HEK293 (cell line): ENCODE data around the gene SLAMF8.

Experiments
- CTCF ChIA-PET: fragments of 350-600 bp; formaldehyde crosslinking; extraction: SDS; loops from one replicate; lab custom pipeline; 2021; ENCODE audit warnings: antibody characterized with exemption; lab: Yijun Ruan, JAX
- POLR2A ChIA-PET: fragments of 300-600 bp; formaldehyde crosslinking; extraction: SDS; loops from one replicate; lab custom pipeline; 2020; ENCODE audit warnings: antibody characterized with exemption, inconsistent platforms; lab: Yijun Ruan, JAX
- H3K27ac ChIP-seq: fragments of 200-500 bp; sonication (Bioruptor generic); 2 replicates; pipeline ENCODE4 v1.5.1; 2014; ENCODE audit warnings: low read depth, low read length, control low read depth, inconsistent platforms; ENCODE audit errors: extremely low read depth
- H3K36me3 ChIP-seq, 2 experiments: fragments of 200-500 bp in 1 of 2; sonication (Bioruptor generic) in 1 of 2; 1 replicate in 1 of 2; 2 replicates in 1 of 2; pipeline ENCODE4 v1.5.1; 2014 to 2017; ENCODE audit warnings: inconsistent platforms in 2 of 2, low read length in 2 of 2; ENCODE audit not compliant: control insufficient read depth in 2 of 2, insufficient read depth in 1 of 2
- H3K4me1 ChIP-seq: fragments of 200-500 bp; sonication (Bioruptor generic); 2 replicates; pipeline ENCODE4 v1.5.1; 2014; ENCODE audit warnings: mild to moderate bottlenecking, low read length, inconsistent platforms; ENCODE audit not compliant: control insufficient read depth, insufficient read depth
- H3K4me3 ChIP-seq: 2 replicates; pipeline ENCODE4 v1.5.1; 2011; ENCODE audit warnings: low read depth, mild to moderate bottlenecking, control low read depth, low read length, moderate library complexity
- H3K9me3 ChIP-seq: fragments of 200-500 bp; sonication (Bioruptor generic); 2 replicates; pipeline ENCODE4 v1.5.1; 2014; ENCODE audit warnings: low read depth, low read length, inconsistent platforms; ENCODE audit not compliant: control insufficient read depth, insufficient read depth
- HIC1 ChIP-seq: fragments of 450-650 bp; formaldehyde crosslinking; IDR thresholded peaks from 2 replicates; pipeline ENCODE4 v1.5.1; 2016; ENCODE audit warnings: missing biosample characterization, missing genetic modification characterization
- KLF17 ChIP-seq: fragments of 450-650 bp; formaldehyde crosslinking; IDR thresholded peaks from 2 replicates; pipeline ENCODE4 v1.5.1; 2016; ENCODE audit warnings: missing biosample characterization, missing genetic modification characterization
- PBX3 ChIP-seq: sonication (generic); formaldehyde crosslinking; IDR thresholded peaks from 2 replicates; pipeline ENCODE4 v1.8.1; 2022; ENCODE audit warnings: mild to moderate bottlenecking, moderate library complexity, missing genetic modification reagents
- ZIC2 ChIP-seq: fragments of 450-650 bp; formaldehyde crosslinking; IDR thresholded peaks from 2 replicates; pipeline ENCODE4 v1.5.1; 2016; ENCODE audit warnings: missing biosample characterization, missing genetic modification characterization
- ZNF121 ChIP-seq: fragments of 450-650 bp; formaldehyde crosslinking; IDR thresholded peaks from 2 replicates; pipeline ENCODE4 v1.5.1; 2016; ENCODE audit warnings: missing biosample characterization, missing genetic modification characterization
- ZNF18 ChIP-seq: fragments of 450-650 bp; formaldehyde crosslinking; IDR thresholded peaks from 2 replicates; pipeline ENCODE4 v1.5.1; 2016; ENCODE audit warnings: missing biosample characterization, missing genetic modification characterization
- ZNF19 ChIP-seq: fragments of 450-650 bp; formaldehyde crosslinking; IDR thresholded peaks from 2 replicates; pipeline ENCODE4; 2016; ENCODE audit warnings: missing biosample characterization, missing genetic modification characterization, low read depth
- ZNF366 ChIP-seq: fragments of 450-650 bp; formaldehyde crosslinking; conservative IDR thresholded peaks from 2 replicates; pipeline ENCODE4 v1.5.1; 2016; ENCODE audit warnings: missing biosample characterization, missing genetic modification characterization
- ZNF488 ChIP-seq: fragments of 450-650 bp; formaldehyde crosslinking; IDR thresholded peaks from 2 replicates; pipeline ENCODE4 v1.5.1; 2016; ENCODE audit warnings: missing biosample characterization, missing genetic modification characterization
- ZNF510 ChIP-seq: fragments of 450-650 bp; formaldehyde crosslinking; IDR thresholded peaks from 2 replicates; pipeline ENCODE4 v1.5.1; 2018; ENCODE audit warnings: mild to moderate bottlenecking, missing genetic modification characterization, missing biosample characterization; ENCODE audit not compliant: insufficient replicate concordance
- ZNF629 ChIP-seq: fragments of 450-650 bp; formaldehyde crosslinking; IDR thresholded peaks from 2 replicates; pipeline ENCODE4 v1.5.1; 2017; ENCODE audit warnings: missing biosample characterization, missing genetic modification characterization
- ZNF677 ChIP-seq: fragments of 450-650 bp; IDR thresholded peaks from 2 replicates; pipeline ENCODE4 v1.5.0; 2018; ENCODE audit warnings: missing biosample characterization, mild to moderate bottlenecking, missing genetic modification characterization, moderate library complexity
- ZNF704 ChIP-seq: fragments of 450-650 bp; formaldehyde crosslinking; IDR thresholded peaks from 2 replicates; pipeline ENCODE4 v1.5.1; 2016; ENCODE audit warnings: missing biosample characterization, missing genetic modification characterization

SLAMF8 gene

GRCh38 chr1:159861218-159861617, 34.5 kb downstream of the SLAMF8 start (continued):
- TF ChIP-seq HIC1 (tag by site-specific recombination) (no peak), ZNF19 (tag by site-specific recombination) (no peak)

GRCh38 chr1:159862031-159862430, 35.4 kb downstream of the SLAMF8 start:
- POLR2A ChIA-PET = no interaction called here
- Histone ChIP-seq H3K9me3 (no peaks in the 10 kb centered on the region), H3K36me3 (no peaks in the 10 kb centered on the region), H3K4me1 (no peaks in the 10 kb centered on the region), H3K27ac (no peak overlapping the region), H3K4me3 (no peak overlapping the region)
- no peak for TF ChIP-seq ZNF121 (tag by site-specific recombination)
- no peak for TF ChIP-seq ZNF629 (tag by site-specific recombination)
- no peak for TF ChIP-seq ZNF18
- peak; percentile 41 for TF ChIP-seq ZIC2
- CTCF ChIA-PET = interaction anchor here (0.6 kb wide), 1 partner anchor 239 kb away, joined by 3 read pairs; no protein-coding TSS in a partner anchor

- TF ChIP-seq PBX3 (CRISPR knock-in tag) (no peak), ZNF366 (no peak), ZNF488 (tag by site-specific recombination) (no peak), KLF17 (tag by site-specific recombination) (no peak), ZNF510 (tag by site-specific recombination) (no peak), ZNF704 (tag by site-specific recombination) (no peak), ZNF677 (tag by site-specific recombination) (no peak)
- no peaks in the 10 kb centered on the region for H3K36me3 ChIP-seq
- no peak within 1 kb of the TSS for H3K27ac ChIP-seq
- ChIA-PET CTCF (interaction anchor here (0.5 to 0.6 kb wide), 2 partner anchors 218 to 240 kb away, joined by 3 read pairs; no protein-coding TSS in a partner anchor), POLR2A (no interaction called here)
- H3K4me1 ChIP-seq = no peaks in the 10 kb centered on the region
- H3K9me3 ChIP-seq = no peaks in the 10 kb centered on the region
- H3K4me3 ChIP-seq = no peak within 1 kb of the TSS
Measured at GRCh38 chr1:159862557-159862956, 35.9 kb downstream of the SLAMF8 start, which contains the start of gene VSIG8. TSS of gene VSIG8 (minus strand) at chr1:159862657. CDS start at chr1:159862521, 136 bp downstream.
